ENCODE measurements around the gene PCNX2. TPM values are rescaled to one million over a fixed set of nuclear protein-coding genes. Genes with fewer than 3 reads are reported as not detected.

The PCNX2 gene
- polyA plus RNA-seq, 1 donor: 16.1 TPM

- no peak for DNase-seq
Observed at GRCh38 chr1:232954594-232955365, 340.7 kb downstream of the PCNX2 start.

DNA sequence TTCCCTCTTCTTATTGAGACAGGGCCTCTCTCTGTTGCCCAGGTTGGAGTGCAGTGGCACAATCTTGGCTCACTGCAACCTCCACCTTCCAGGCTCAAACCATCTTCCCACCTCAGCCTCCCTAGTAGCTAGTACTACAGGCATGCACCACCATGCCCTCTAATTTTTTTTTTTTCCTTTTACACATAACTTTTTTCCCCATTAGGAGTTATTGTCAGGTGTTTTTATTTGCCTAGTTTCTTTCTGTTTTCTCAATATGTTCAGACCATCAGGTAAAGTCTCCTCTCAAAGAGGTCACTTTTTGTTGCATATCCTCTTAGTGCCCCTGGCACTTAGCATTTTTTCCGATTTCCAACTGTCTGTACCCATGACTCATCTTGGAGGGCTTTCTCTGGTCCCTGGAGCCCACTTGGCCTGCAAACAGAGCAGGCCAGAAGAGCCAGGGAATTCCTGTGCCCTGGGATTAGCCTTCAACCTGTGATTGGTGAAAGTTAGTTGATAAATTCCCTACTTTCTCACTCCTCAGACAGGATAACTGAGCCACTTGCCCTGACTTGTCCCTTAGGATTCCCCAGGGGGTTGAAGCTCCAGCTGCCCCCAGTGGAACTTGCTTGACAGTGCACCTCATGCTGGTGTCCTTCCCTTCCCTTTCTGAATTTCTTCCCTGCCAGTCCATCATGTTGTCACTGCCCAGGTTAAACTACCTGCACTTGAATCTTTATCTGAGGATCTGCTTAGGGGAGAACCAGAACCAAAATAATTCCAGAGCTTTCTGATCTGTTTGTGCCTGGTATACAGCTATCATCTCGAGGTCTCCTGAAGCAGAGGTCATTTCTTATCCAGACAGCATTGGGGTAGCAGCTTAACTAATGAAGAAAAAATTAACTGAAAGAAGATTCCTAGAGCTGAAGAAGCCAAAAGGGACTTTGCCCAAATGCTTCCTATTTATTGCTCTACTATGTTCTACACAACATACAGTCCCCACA is 342.7 kb downstream of the PCNX2 start:
- no peak for DNase-seq

DNA sequence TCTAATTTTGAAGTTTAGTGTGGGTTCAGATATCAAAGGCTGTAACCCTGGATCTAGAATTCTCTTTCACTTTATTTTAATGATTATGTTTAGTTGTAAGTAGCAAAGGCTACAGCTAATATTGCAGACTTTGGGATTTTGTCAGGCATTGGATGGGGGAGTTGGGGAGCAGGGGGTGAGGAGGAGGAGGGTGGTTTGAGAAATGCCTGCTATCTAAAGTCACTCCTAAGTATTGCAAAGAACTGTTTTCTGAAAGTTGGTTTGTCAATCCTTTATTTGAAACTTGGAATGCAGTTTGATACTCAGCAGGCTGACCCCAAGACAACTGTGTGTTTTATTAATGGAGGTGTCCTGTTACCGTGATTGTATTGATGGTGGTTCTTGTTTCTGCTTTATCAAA is 343.9 kb downstream of the PCNX2 start:
- no peak for DNase-seq

GRCh38 chr1:232951180-232951579 is 344.3 kb downstream of the PCNX2 start:
- DNase-seq: no peak

GRCh38 chr1:232950197-232951176 is 345.0 kb downstream of the PCNX2 start, which contains the start of gene NTPCR:
NTPCR (plus strand) TSS chr1:232950611; CDS start chr1:232950711, 100 bp downstream.
- DNase-seq: peak; percentile 94

DNA sequence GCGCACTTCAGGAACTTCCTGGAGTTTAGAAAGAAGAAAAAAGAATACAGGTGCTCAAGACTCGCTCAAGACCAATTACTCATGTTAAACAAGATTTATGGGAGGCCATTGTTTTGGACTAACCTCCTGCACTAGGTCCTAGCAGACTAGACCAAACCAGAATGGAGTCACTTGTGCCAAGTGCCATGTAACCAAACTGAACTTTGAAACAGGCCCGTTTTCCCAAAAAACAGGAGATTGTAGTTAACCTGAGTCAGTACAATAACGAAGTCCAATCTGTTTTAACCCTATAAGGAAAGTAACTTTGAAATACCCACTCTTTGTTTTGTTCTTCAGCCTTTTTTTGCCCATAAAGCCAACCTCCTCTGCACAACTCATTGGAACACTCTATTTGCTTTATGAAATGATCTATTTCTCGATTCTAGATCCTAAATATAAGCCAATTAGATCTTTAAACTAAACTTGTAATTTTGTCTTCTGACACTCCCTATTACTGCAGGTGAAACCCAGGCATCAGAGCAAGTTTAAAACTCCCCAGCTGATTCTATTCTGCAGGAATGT is 345.8 kb downstream of the PCNX2 start:
- DNase-seq: no peak

GRCh38 chr1:232944347-232944746 is 351.2 kb downstream of the PCNX2 start:
- DNase-seq: no peak

- DNase-seq: peak; percentile 76
Observed at GRCh38 chr1:232943679-232944252, 351.8 kb downstream of the PCNX2 start.

- no peak for DNase-seq
Observed at GRCh38 chr1:232942413-232943294, 352.9 kb downstream of the PCNX2 start.

DNA sequence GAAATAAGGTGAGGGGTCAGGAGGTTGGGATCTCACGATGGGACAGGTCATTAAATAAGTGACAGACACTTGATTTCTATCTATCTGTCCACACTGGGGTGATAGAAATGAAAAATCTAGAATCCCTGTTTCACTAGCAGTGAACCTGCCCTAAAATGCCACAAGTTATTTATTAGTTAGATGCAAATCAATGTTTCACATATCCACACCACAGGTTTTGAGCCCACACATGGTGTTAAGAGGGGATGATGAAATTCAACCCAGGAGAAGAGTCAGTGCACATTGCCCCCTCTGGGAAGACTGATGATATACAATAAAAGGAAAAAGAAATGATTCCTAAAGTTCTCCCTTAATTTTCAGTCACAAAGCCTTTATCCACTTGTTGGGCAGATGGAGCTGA is 355.3 kb downstream of the PCNX2 start:
- no peak for DNase-seq

DNA sequence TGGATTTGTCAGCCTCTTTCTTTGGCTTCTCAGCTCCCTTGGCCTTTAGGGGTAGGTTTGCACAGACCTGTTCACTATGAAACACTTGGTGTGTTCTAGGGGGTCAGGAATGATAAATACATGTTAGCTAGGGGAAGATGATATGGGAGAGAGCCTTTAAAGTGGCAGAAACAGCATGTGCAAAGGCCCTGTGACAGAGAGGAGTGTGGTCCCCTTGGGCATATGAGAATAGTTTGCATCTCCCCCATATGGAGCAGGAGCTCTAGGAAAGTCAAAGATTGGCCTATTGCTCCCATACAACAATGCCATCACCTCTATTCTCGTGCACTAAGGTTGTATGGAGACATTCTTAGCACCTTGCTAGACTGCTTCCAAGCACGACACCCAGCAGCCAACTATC is 355.8 kb downstream of the PCNX2 start:
- no peak for DNase-seq

DNA sequence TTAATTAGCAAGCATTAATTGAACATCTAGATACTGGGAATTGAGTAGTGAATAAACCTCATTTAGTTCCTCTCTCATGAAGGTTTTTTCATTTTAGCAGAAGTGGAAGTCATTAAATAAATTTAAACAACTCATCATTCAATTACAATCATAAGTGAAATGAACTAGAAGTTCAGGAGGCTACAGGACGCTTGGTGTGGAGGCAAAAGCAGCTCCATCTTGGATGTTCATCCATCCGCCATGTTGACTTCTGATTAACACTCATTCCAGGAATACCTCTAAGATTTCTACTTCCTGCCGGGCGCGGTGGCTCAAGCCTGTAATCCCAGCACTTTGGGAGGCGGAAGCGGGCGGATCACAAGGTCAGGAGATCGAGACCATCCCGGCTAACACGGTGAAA is 356.6 kb downstream of the PCNX2 start:
- DNase-seq: no peak

- no peak for DNase-seq
Observed at GRCh38 chr1:232937741-232938375, 357.7 kb downstream of the PCNX2 start.

DNA sequence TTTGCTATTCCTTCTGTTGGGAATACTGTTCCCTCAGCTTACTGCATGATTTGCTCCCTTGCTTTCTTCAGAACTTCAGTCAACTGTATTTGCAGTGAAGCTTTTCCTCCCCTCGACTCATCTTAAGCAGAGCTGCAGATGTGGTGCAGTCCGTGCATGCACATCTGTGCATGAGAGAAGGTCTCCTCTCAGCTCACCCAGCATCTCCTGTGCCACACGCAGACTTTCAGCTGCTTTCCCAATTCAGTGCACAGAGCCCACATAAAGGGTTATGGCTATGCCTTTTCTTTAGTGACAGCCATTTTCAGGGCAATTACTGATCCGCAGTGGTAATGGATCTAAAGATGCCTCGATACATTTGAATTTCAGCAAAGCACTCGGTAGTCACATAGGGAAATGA is 358.6 kb downstream of the PCNX2 start:
- no peak for DNase-seq

Other genes starting within 250 kb of the PCNX2 start
- gene MAP3K21, start 32.0 kb upstream of the PCNX2 start, polyA plus RNA-seq (ENCODE audit: insufficient read length): 36.6 TPM